Skeletal muscle tissue (tissue), 4 donors: ENCODE measurements around the gene CACNB2. TPM values are rescaled to one million over a fixed set of nuclear protein-coding genes. Genes with fewer than 3 reads are reported as not detected.

Experiments used
- H3K27ac ChIP-seq: one replicate; pipeline ENCODE4 v1.7.0; 2013; ENCODE audit warnings: mild to moderate bottlenecking, low read depth, low read length, inconsistent platforms
- H3K27me3 ChIP-seq, 3 donors: one replicate each; pipeline ENCODE4 v1.7.0; 2013; ENCODE audit warnings: low read length in 3 of 3; ENCODE audit not compliant: control insufficient read depth in 3 of 3, insufficient read depth in 3 of 3
- H3K36me3 ChIP-seq, 3 donors: one replicate each; pipeline ENCODE4 v1.7.0; 2013; ENCODE audit warnings: low read length in 3 of 3; ENCODE audit not compliant: control insufficient read depth in 3 of 3, insufficient read depth in 3 of 3
- H3K4me1 ChIP-seq, 3 donors: one replicate each; pipeline ENCODE4 v1.7.0; 2013; ENCODE audit warnings: low read length in 3 of 3, mild to moderate bottlenecking in 3 of 3; ENCODE audit not compliant: control insufficient read depth in 3 of 3, insufficient read depth in 3 of 3
- H3K4me3 ChIP-seq, 3 donors: one replicate each; pipeline ENCODE4 v1.7.0; 2013; ENCODE audit warnings: low read length in 3 of 3
- H3K9ac ChIP-seq, 3 donors: one replicate each; pipeline ENCODE4 v1.7.0; 2013; ENCODE audit warnings: low read length in 3 of 3, mild to moderate bottlenecking in 3 of 3, moderate library complexity in 2 of 3, low read depth in 1 of 3
- H3K9me3 ChIP-seq, 3 donors: one replicate each; pipeline ENCODE4 v1.7.0; 2013; ENCODE audit warnings: low read length in 3 of 3; ENCODE audit not compliant: control insufficient read depth in 3 of 3
- total RNA-seq: library from RNA; depleted of rRNA; stranded (reverse); fragments of >200 nt; gene quantifications from one replicate; pipeline ENCODE4 v1.2.3, GENCODE V29; 2014
- donor health status: Osteomylitis.

CACNB2 gene
- total RNA-seq, 1 donor from 2014 or later, result 4.2 TPM

DNA sequence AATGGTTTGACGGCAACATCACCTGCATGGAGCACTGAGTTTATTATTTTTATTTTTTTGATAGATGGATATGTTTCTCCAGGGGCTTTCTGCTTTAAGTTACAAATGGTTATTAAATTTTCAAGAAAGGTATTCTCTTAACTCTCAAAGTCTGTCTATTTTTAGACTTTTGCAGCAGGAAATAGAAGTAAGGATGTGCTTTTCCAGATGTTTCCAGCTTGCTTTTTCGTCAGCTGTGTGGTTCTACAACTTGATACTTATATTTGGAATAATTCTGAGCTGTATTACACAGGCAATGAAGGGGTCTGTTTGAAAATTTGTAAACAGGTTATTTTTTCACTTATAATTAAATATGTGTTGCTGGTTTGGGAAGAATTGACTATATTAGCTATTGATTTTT, 69.0 kb downstream of the CACNB2 start:
- Histone ChIP-seq H3K9me3 (no peaks in the 10 kb centered on the region), H3K4me3 (no peak overlapping the region), H3K27ac (no peak overlapping the region)

DNA sequence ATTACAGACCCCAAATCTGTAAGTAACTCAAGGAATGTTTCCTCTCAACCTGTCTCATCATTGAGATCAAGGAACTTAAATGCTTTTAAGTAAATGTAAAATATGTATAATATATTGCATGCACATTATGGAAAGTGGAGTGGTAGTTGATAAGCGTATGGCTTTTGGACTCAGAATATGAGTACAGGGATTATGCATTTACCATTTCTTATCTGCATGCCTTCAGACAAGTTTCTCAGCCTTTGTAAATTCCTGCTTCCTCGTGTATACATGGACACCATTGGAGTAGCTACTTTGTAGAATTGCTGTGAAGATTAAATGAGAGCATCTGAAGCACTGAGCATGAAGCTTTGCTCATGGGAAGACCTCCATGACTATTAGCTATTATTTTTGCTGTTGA, 70.5 kb downstream of the CACNB2 start:
- H3K4me3 ChIP-seq, result no peak overlapping the region
- no peaks in the 10 kb centered on the region for H3K36me3 ChIP-seq
- peaks cover 0 to 3% (median 0%) of the 10 kb centered on the region in 3 donors for H3K27me3 ChIP-seq
- H3K27ac ChIP-seq, result no peak overlapping the region
- H3K9me3 ChIP-seq, result no peaks in the 10 kb centered on the region
- peaks cover 0 to 3% (median 0%) of the 10 kb centered on the region in 3 donors for H3K4me1 ChIP-seq
- H3K9ac ChIP-seq, result no peak overlapping the region

More for the DNA sequence above, 69.0 kb downstream of the CACNB2 start:
- H3K27me3 ChIP-seq, result peaks cover 0 to 3% (median 0%) of the 10 kb centered on the region in 3 donors
- no peaks in the 10 kb centered on the region for H3K4me1 ChIP-seq
- H3K36me3 ChIP-seq, result no peaks in the 10 kb centered on the region
- no peak overlapping the region for H3K9ac ChIP-seq

DNA sequence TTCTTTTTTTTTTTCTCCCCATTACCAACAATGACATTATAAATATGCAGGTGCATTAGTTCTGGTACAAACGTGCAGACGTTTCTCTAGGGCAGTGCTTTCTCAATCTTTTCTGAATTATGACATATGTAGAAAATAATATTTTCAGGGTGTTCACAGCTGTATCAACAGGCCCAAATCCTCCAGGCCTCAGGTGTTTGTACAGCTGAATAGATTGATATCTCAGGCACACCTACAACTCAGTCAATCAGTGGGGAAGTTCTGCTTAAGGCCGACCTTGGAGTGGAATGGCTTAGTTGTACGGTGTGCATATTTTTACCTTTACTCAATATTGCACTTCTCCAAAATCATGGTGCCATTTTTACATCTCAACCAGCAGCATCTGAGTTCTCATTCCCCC, 71.6 kb downstream of the CACNB2 start:
- no peak overlapping the region for H3K9ac ChIP-seq
- peaks cover 0 to 3% (median 0%) of the 10 kb centered on the region in 3 donors for H3K4me1 ChIP-seq
- no peaks in the 10 kb centered on the region for H3K9me3 ChIP-seq
- H3K36me3 ChIP-seq, result no peaks in the 10 kb centered on the region
- no peak overlapping the region for H3K27ac ChIP-seq
- no peak overlapping the region for H3K4me3 ChIP-seq
- H3K27me3 ChIP-seq, result peaks cover 0 to 3% (median 0%) of the 10 kb centered on the region in 3 donors

DNA sequence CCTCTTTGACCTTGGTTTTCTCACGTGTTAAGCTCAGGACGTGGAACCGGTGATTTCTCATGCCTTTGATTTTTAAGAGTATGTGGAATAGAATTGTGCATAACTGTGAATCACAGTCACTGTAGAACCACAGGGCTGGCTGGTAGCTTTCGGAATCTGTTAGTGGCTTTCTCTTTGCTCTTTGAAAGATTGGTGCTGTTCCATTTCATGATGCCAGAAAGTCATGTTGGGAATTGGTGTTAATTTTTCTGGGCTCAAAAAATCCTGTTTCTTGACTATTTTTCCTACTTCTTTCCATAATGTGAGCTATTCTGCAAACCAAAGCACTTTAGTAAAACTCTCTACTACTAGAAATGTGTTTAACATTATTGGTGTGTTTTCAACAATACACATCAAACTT, 73.0 kb downstream of the CACNB2 start:
- Histone ChIP-seq H3K27ac (no peak overlapping the region), H3K4me1 (peaks cover 0 to 3% (median 0%) of the 10 kb centered on the region in 3 donors), H3K27me3 (peaks cover 0 to 3% (median 0%) of the 10 kb centered on the region in 3 donors), H3K36me3 (no peaks in the 10 kb centered on the region), H3K9me3 (no peaks in the 10 kb centered on the region), H3K4me3 (no peak overlapping the region), H3K9ac (no peak overlapping the region)

DNA sequence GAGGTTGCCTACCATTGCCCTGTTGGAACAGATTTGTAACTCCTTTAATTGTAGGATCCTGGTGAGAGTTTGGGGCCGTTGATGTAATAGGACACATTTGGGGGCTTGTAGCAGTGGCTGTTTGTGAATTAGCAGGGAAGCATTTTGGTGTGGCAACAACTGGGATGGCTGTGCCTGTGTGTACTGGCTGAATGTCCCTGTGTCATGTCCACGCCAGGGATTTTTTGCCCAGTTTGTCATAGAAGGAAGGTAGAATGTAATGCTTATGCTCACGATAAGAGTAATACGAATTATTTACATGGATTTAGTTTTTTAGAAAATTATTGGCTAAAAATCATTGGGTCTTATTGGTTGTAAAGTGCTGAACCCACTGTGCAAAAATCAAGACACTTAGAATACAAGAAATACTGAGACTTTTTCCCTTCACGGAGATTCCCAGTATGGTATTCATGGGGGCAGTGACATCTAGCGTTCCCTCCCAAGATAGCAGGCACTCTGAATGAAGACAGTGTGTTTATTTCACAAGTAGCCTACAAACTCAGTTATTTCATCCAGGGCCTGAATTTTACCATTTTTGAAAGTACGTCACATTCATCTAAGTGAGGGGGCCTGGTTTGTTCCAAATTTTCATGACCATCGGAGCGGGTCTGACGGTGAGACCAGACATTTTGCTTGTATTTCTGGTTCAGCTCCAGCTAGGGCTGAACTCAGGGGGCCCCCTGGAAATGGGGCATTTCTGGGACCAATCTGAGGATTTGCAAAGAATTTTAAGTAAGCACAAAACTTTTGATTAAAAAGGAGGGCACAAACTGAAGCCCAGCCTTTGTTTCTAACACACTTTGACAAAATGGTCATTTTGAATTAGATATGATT, 74.7 kb downstream of the CACNB2 start:
- H3K4me3 ChIP-seq, result peak overlapping the region in 1 of 3 donors; percentile 35
- no peak overlapping the region for H3K27ac ChIP-seq
- no peaks in the 10 kb centered on the region for H3K9me3 ChIP-seq
- H3K27me3 ChIP-seq, result no peaks in the 10 kb centered on the region
- H3K4me1 ChIP-seq, result peaks cover 0 to 3% (median 0%) of the 10 kb centered on the region in 3 donors
- H3K9ac ChIP-seq, result peak overlapping the region in 1 of 3 donors; percentile 54
- no peaks in the 10 kb centered on the region for H3K36me3 ChIP-seq

DNA sequence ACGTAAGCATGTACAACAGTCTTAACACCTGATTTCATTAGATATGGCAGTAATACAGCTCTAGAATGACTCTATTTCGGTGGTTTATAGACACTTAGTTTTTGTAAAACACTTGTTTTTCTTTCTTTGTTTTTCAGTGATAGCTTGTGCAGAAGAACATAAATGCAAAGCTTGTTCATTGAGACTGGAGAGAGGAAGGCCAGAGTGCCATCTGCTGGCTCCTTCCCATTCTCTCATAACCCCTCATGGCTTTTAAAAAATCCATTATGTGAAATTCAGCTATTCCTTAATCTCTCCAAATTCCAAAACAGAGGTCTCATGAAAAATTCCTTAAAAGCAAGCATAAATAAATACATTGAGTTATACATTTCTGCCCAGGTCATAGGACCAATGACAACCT, 76.3 kb downstream of the CACNB2 start:
- H3K9me3 ChIP-seq, result no peaks in the 10 kb centered on the region
- no peaks in the 10 kb centered on the region for H3K27me3 ChIP-seq
- no peak overlapping the region for H3K4me3 ChIP-seq
- H3K36me3 ChIP-seq, result no peaks in the 10 kb centered on the region
- H3K27ac ChIP-seq, result no peak overlapping the region
- H3K9ac ChIP-seq, result no peak overlapping the region
- peaks cover 0 to 3% (median 0%) of the 10 kb centered on the region in 3 donors for H3K4me1 ChIP-seq

DNA sequence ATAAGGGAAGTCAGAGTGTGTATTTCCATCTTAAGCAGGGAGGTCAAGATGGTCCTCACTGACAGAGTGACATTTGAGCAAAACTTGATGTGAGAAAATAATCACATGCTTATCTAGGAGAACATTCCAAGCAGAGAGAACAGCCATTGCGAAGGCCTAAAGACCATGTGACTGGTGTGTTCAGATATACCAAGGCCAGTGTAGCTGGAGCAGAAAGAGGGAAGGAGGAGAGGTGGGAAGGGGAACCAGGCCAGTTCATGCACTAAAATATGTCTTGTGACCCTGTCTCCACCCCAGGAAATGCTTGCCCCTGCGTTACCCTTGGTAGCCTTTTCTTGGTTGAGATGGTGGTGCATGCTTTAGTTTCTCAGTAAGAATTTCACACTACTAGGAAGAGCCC, 77.4 kb downstream of the CACNB2 start:
- H3K9ac ChIP-seq, result no peak overlapping the region
- H3K4me1 ChIP-seq, result peaks cover 0 to 3% (median 0%) of the 10 kb centered on the region in 3 donors
- H3K27me3 ChIP-seq, result no peaks in the 10 kb centered on the region
- H3K4me3 ChIP-seq, result no peak overlapping the region
- H3K27ac ChIP-seq, result no peak overlapping the region
- H3K9me3 ChIP-seq, result no peaks in the 10 kb centered on the region
- H3K36me3 ChIP-seq, result no peaks in the 10 kb centered on the region

DNA sequence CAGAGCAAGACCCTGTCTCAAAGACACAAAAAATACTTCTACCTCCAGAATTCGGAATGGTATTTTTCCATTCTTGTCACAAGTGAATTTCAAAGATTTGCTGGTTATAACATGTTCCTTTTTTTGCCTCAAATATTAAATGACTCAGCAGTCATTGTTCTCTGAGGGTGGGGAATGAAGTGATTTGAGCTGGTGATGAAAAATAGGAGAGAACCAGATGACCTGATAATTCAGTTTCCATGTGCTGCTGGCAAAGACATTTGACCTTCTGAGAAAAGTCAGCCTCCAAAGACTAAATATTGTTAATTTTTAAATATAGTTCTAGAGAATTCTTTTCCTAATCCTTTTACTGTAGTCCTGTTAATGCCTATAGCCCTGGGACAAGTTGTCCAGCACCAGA, 78.9 kb downstream of the CACNB2 start:
- H3K9ac ChIP-seq, result no peak overlapping the region
- no peak overlapping the region for H3K27ac ChIP-seq
- H3K27me3 ChIP-seq, result no peaks in the 10 kb centered on the region
- no peaks in the 10 kb centered on the region for H3K36me3 ChIP-seq
- H3K4me1 ChIP-seq, result peaks cover 0 to 3% (median 0%) of the 10 kb centered on the region in 3 donors
- no peaks in the 10 kb centered on the region for H3K9me3 ChIP-seq
- no peak overlapping the region for H3K4me3 ChIP-seq

DNA sequence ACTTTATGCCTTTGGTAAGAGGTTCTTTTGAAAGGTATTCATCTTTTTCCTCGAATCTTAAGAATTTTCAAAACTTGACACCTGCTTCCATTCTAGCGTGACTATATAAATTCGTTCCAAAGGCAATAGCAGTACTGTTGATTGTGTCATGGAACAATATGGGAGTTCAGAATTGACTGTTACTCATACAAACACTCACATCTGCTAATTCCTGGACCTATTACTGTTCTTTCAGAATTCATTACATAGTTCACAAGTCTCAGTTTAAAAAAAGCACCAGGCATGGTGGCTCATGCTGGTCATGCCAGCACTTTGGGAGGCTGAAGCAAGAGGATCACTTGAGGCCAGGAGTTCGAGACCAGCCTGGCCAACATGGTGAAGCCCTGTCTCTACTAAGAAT, 80.9 kb downstream of the CACNB2 start:
- no peaks in the 10 kb centered on the region for H3K27me3 ChIP-seq

DNA sequence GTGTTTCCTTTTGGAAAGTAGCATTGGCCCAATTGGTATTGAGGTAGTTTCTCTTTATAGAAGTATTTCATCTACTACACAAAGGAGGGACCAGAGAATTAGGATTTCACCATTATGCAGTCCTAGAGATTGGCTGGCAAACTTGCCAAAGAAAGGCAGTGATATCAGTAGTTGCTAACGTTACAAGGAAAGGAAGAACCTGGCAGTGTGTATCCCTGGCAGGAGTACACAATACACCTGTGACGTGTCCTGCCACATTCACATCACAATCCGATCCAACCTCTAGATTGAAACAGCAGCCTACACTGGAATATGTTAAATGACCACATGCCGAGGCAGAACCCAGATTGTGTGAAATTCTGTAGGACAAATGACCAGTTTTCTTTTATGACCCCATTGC, 81.7 kb downstream of the CACNB2 start:
- H3K27ac ChIP-seq, result no peak overlapping the region
- H3K4me3 ChIP-seq, result no peak overlapping the region
- no peaks in the 10 kb centered on the region for H3K36me3 ChIP-seq
- H3K27me3 ChIP-seq, result no peaks in the 10 kb centered on the region
- H3K9ac ChIP-seq, result no peak overlapping the region
- no peaks in the 10 kb centered on the region for H3K4me1 ChIP-seq
- no peaks in the 10 kb centered on the region for H3K9me3 ChIP-seq

More for the DNA sequence above, 80.9 kb downstream of the CACNB2 start:
- H3K4me1 ChIP-seq, result no peaks in the 10 kb centered on the region
- no peaks in the 10 kb centered on the region for H3K9me3 ChIP-seq
- no peaks in the 10 kb centered on the region for H3K36me3 ChIP-seq
- H3K4me3 ChIP-seq, result no peak overlapping the region
- no peak overlapping the region for H3K9ac ChIP-seq
- H3K27ac ChIP-seq, result no peak overlapping the region
